Fibroblast of lung (primary cell): ENCODE results near the gene WBP2NL. TPM values are rescaled to one million over a fixed set of nuclear protein-coding genes. Genes with fewer than 3 reads are reported as not detected.

Source experiments
- DNase-seq, 2 donors: peaks; one replicate each; pipeline versions ENCODE4 v3.0.0 to v3.0.0-alpha.2; 2010; ENCODE audit warnings: low read depth in 2 of 2
- H2AFZ ChIP-seq: 2 replicates; pipeline ENCODE4 v1.5.1; 2012; ENCODE audit warnings: low read length, control low read depth, inconsistent platforms
- H3K27ac ChIP-seq: 2 replicates; pipeline ENCODE4 v1.5.1; 2011; ENCODE audit warnings: low read length, control low read depth; ENCODE audit not compliant: insufficient read depth
- H3K27me3 ChIP-seq: 2 replicates; pipeline ENCODE4 v1.5.1; 2011; ENCODE audit warnings: mild to moderate bottlenecking, low read length; ENCODE audit not compliant: control insufficient read depth, insufficient read depth
- H3K36me3 ChIP-seq: 2 replicates; pipeline ENCODE4 v1.5.1; 2011; ENCODE audit warnings: low read length; ENCODE audit not compliant: control insufficient read depth, insufficient read depth
- H3K4me1 ChIP-seq: 2 replicates; pipeline ENCODE4 v1.5.1; 2011; ENCODE audit warnings: low read length; ENCODE audit not compliant: control insufficient read depth, insufficient read depth; ENCODE audit errors: extremely low read depth
- H3K4me2 ChIP-seq: 2 replicates; pipeline ENCODE4 v1.5.1; 2011; ENCODE audit warnings: low read length, control low read depth; ENCODE audit not compliant: insufficient read depth; ENCODE audit errors: extremely low read depth
- H3K4me3 ChIP-seq, 4 experiments: fragments of 200-600 bp in 1 of 4; sonication (generic) in 1 of 4; replicated peaks in 1 of 4; 2 replicates each; pipeline ENCODE4 v1.5.1; 2011 to 2016; ENCODE audit warnings: low read length in 4 of 4, low read depth in 3 of 4, mild to moderate bottlenecking in 3 of 4, control low read depth in 2 of 4, inconsistent platforms in 1 of 4, mixed read lengths in 1 of 4; ENCODE audit not compliant: insufficient read depth in 1 of 4; ENCODE audit errors: control extremely low read depth in 1 of 4
- H3K79me2 ChIP-seq: 2 replicates; pipeline ENCODE4 v1.5.1; 2012; ENCODE audit warnings: mild to moderate bottlenecking, low read length, inconsistent platforms; ENCODE audit not compliant: control insufficient read depth, insufficient read depth
- H3K9ac ChIP-seq: 2 replicates; pipeline ENCODE4 v1.5.1; 2011; ENCODE audit warnings: mild to moderate bottlenecking, low read length, control low read depth; ENCODE audit not compliant: insufficient read depth
- H3K9me3 ChIP-seq: 2 replicates; pipeline ENCODE4 v1.5.1; 2012; ENCODE audit warnings: low read depth, low read length; ENCODE audit not compliant: control insufficient read depth, insufficient read depth
- H4K20me1 ChIP-seq: 2 replicates; pipeline ENCODE4 v1.5.1; 2011; ENCODE audit warnings: low read length; ENCODE audit not compliant: control insufficient read depth, insufficient read depth; ENCODE audit errors: extremely low read depth
- EZH2 ChIP-seq: IDR thresholded peaks from 2 replicates; pipeline ENCODE4 v1.5.1; 2012; ENCODE audit warnings: low read length, control low read depth, mild to moderate bottlenecking; ENCODE audit errors: missing control alignments
- polyA plus RNA-seq, 2 donors: library from polyadenylated mRNA; depleted of rRNA in 1 of 2; stranded (reverse) in 1 of 2; unstranded in 1 of 2; fragments of >200 nt; gene quantifications; 2 replicates each; pipeline ENCODE4 v1.2.1, GENCODE V29; 2011 to 2012; ENCODE audit warnings: missing spikeins in 1 of 2
- total RNA-seq: library from RNA; depleted of rRNA; stranded (reverse); fragments of >200 nt; gene quantifications from 2 replicates; pipeline ENCODE4 v1.2.1, GENCODE V29; 2014
- TF ChIP-seq, protein P1 (sequence below), 2 donors: IDR thresholded peaks in 1 of 2; conservative IDR thresholded peaks in 1 of 2; 1 replicate in 1 of 2; 2 replicates in 1 of 2; pipeline ENCODE4 v1.5.1; 2011 to 2012; ENCODE audit warnings: low read length in 2 of 2, control low read depth in 1 of 2, inconsistent platforms in 1 of 2, low read depth in 1 of 2, mild to moderate bottlenecking in 1 of 2

The WBP2NL gene
- total and polyA plus RNA-seq, 2 donors (not counting 1 experiment from before 2014, with no cell fraction given): 0.10 to 1.8 TPM

DNA sequence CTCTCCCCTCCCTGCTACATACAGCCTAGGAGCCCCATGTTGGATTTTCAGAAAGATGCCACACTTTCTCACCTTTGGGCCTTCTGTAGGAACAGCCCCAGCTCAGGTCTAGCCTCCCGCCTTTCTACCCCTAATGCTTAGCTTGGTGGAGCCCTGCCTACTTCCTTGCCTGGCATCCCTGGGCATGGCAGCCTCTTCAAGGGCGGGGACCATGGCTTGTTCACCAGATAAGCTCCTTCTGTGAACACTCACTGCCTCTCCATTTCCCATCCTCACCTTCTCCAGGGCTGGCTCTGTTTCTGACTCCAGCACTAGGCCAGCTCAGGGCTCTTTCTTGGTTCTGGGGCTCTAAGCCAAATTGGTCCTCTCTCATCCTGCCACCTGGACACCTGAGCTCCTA lies 28.0 kb upstream of the WBP2NL start:
- peaks cover 4% of the 10 kb centered on the region for H3K27me3 ChIP-seq
- no peak overlapping the region for H2AFZ ChIP-seq
- no peak overlapping the region for H3K4me2 ChIP-seq
- H3K27ac ChIP-seq: no peak overlapping the region
- H3K9me3 ChIP-seq: no peaks in the 10 kb centered on the region
- H3K79me2 ChIP-seq: no peaks in the 10 kb centered on the region
- DNase-seq: no peak
- H4K20me1 ChIP-seq: no peaks in the 10 kb centered on the region
- H3K36me3 ChIP-seq: no peaks in the 10 kb centered on the region
- no peak overlapping the region for H3K9ac ChIP-seq
- TF ChIP-seq, protein P1, sequence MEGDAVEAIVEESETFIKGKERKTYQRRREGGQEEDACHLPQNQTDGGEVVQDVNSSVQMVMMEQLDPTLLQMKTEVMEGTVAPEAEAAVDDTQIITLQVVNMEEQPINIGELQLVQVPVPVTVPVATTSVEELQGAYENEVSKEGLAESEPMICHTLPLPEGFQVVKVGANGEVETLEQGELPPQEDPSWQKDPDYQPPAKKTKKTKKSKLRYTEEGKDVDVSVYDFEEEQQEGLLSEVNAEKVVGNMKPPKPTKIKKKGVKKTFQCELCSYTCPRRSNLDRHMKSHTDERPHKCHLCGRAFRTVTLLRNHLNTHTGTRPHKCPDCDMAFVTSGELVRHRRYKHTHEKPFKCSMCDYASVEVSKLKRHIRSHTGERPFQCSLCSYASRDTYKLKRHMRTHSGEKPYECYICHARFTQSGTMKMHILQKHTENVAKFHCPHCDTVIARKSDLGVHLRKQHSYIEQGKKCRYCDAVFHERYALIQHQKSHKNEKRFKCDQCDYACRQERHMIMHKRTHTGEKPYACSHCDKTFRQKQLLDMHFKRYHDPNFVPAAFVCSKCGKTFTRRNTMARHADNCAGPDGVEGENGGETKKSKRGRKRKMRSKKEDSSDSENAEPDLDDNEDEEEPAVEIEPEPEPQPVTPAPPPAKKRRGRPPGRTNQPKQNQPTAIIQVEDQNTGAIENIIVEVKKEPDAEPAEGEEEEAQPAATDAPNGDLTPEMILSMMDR (conservative IDR thresholded peaks at IDR 0.05 in 1 of 2, IDR thresholded peaks at IDR 0.05 in 1 of 2; ENCODE audit: low read depth in 1 of 2, low read length in 2 of 2): no peak
- TF ChIP-seq EZH2: no peak
- H3K4me1 ChIP-seq: no peaks in the 10 kb centered on the region
- H3K4me3 ChIP-seq: no peak overlapping the region

DNA sequence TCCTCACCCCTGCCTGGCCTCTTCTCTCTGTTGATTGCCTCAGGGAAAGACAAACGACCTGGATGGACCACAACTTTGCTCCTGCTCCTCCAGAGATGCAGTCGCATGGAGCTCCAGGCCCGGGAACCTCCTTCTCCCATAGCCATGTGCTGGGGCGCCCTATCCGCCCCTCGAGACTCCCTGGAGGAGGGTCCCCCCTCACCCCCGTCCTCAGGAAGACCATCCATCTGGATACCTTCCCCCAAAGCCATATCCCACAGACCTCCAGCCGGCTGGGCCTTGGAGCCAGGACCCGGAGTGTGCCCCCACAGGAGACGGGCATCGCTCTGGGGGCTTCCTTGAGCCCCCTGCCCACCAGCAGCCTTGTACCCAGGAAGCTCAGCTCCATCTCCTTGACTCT lies 27.2 kb upstream of the WBP2NL start:
- DNase-seq: no peak
- no peak overlapping the region for H3K4me2 ChIP-seq
- no peak overlapping the region for H2AFZ ChIP-seq
- H3K4me3 ChIP-seq: no peak overlapping the region
- H3K27ac ChIP-seq: no peak overlapping the region
- H3K4me1 ChIP-seq: no peaks in the 10 kb centered on the region
- H3K9me3 ChIP-seq: no peaks in the 10 kb centered on the region
- H4K20me1 ChIP-seq: no peaks in the 10 kb centered on the region
- H3K36me3 ChIP-seq: no peaks in the 10 kb centered on the region
- no peak overlapping the region for H3K9ac ChIP-seq
- H3K27me3 ChIP-seq: peaks cover 12% of the 10 kb centered on the region
- TF ChIP-seq, protein P1 (conservative IDR thresholded peaks at IDR 0.05 in 1 of 2, IDR thresholded peaks at IDR 0.05 in 1 of 2; ENCODE audit: low read depth in 1 of 2, low read length in 2 of 2): no peak
- no peak for TF ChIP-seq EZH2
- H3K79me2 ChIP-seq: no peaks in the 10 kb centered on the region

- Histone ChIP-seq H3K79me2 (no peaks in the 10 kb centered on the region), H4K20me1 (no peaks in the 10 kb centered on the region), H3K9ac (no peak overlapping the region), H3K9me3 (no peaks in the 10 kb centered on the region), H3K4me1 (no peaks in the 10 kb centered on the region), H3K4me3 (no peak overlapping the region), H2AFZ (no peak overlapping the region), H3K27me3 (peaks cover 33% of the 10 kb centered on the region), H3K27ac (no peak overlapping the region), H3K36me3 (no peaks in the 10 kb centered on the region), H3K4me2 (no peak overlapping the region)
- TF ChIP-seq, protein P1 (conservative IDR thresholded peaks at IDR 0.05 in 1 of 2, IDR thresholded peaks at IDR 0.05 in 1 of 2; ENCODE audit: low read depth in 1 of 2, low read length in 2 of 2): no peak
- no peak for TF ChIP-seq EZH2
- no peak for DNase-seq
Observed at GRCh38 chr22:41974691-41975290, 23.8 kb upstream of the WBP2NL start.
